Right lobe of liver (tissue), 6 donors: ENCODE results near the gene PDGFB. TPM values are rescaled to one million over a fixed set of nuclear protein-coding genes. Genes with fewer than 3 reads are reported as not detected.

Experiments used
- ATAC-seq, 4 donors: fragments of 200-7000 bp; cut with Tn5 transposase; one replicate each; pipeline ENCODE4 v1.9.1; 2020; ENCODE audit warnings: mild to moderate bottlenecking in 4 of 4, moderate library complexity in 4 of 4
- DNase-seq, 3 donors: peaks; one replicate each; pipeline ENCODE4 v3.0.0-alpha.2; 2020
- H3K27ac ChIP-seq, 3 donors: fragments of 200-600 bp; one replicate each; pipeline ENCODE4 v1.8.0; 2022
- H3K27me3 ChIP-seq, 2 donors: fragments of 200-600 bp; one replicate each; pipeline ENCODE4 v1.8.0; 2022
- H3K36me3 ChIP-seq, 4 donors: fragments of 200-600 bp; sonication (generic) in 1 of 4; one replicate each; pipeline versions ENCODE4 v1.5.1 to v1.8.0; 2017 to 2022; ENCODE audit warnings: control low read depth in 1 of 4
- H3K4me1 ChIP-seq, 4 donors: fragments of 200-600 bp; sonication (generic) in 1 of 4; one replicate each; pipeline versions ENCODE4 v1.5.1 to v1.8.0; 2017 to 2022; ENCODE audit warnings: control low read depth in 1 of 4
- H3K4me3 ChIP-seq, 3 donors: fragments of 200-600 bp; one replicate each; pipeline ENCODE4 v1.8.0; 2022
- H3K9me3 ChIP-seq, 4 donors: fragments of 200-600 bp; sonication (generic) in 1 of 4; one replicate each; pipeline versions ENCODE4 v1.5.1 to v1.8.0; 2017 to 2022; ENCODE audit warnings: control low read depth in 1 of 4
- POLR2A ChIP-seq: fragments of 450-650 bp; IDR thresholded peaks from one replicate; pipeline ENCODE4 v1.6.1; 2017; ENCODE audit warnings: antibody characterized with exemption, mild to moderate bottlenecking
- WGBS: methylation state at CpG from one replicate; pipeline ENCODE4 v1.1.6; 2018; ENCODE audit warnings: low coverage, low lambda C conversion rate; ENCODE audit not compliant: insufficient coverage; ENCODE audit errors: missing lambda C conversion rate; 5-methylcytosine and 5-hydroxymethylcytosine counted together
- intact Hi-C, 2 donors: fragments of 100-400 bp; cut with DNase I; formaldehyde crosslinking; loops; one replicate each; pipeline versions ENCODE4 v1.11.2 to v1.14.1; 2022
- total RNA-seq, 6 experiments: library from RNA; depleted of rRNA in 2 of 6; stranded (reverse); fragments of >200 nt in 2 of 6; fragmentation: NEBNext Ultra II Directional in 3 of 6; extraction: Animal tissue kit (Norgen Biotek cat#: 25700) in 3 of 6; gene quantifications; one replicate each; pipeline versions ENCODE4 v1.1.0 to v1.2.4, GENCODE V29; 2016 to 2023
- TF ChIP-seq, protein P1 (sequence below), 4 donors: fragments of 200-600 bp in 3 of 4; fragments of 450-650 bp in 1 of 4; IDR thresholded peaks; one replicate each; pipeline versions ENCODE4 v1.5.1 to v1.8.0; 2016 to 2022; ENCODE audit warnings: antibody characterized with exemption in 4 of 4, mild to moderate bottlenecking in 2 of 4
- donor health status: DM: no; HTN: yes; CAD: no.
- donor health status: DM: no; HTN: no; CAD: no.
- donor health status: DM: no; HTN: no; CAD: no.
- donor health status: DM: no; HTN: yes; CAD: no.
- donor health status: DM: no; HTN: yes; CAD: no.

Gene PDGFB
- total RNA-seq, 6 experiments from 2014 or later, result 0.90 to 10.2 (median 3.3) TPM

DNA sequence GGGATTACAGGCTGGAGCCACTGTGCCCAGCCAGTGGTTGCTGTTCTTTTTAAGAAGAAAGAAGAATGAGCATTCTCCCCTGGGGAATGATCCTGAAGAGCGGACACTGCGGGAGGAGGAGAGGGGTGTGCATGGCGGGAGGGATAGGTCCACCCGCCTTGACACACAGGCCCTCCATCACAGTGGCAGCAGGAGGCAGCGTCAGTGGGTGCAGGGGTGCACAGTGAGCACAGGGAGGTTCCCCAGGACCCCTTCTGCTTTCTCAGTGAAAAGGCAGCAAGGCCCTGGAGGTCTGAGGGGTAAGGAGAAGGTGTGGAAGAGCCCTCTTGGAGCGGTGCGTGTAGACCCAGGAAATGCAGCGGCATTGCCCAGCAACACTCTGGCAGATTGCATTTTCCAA is 63.4 kb downstream of the PDGFB start:
- ATAC-seq, result no peak

DNA sequence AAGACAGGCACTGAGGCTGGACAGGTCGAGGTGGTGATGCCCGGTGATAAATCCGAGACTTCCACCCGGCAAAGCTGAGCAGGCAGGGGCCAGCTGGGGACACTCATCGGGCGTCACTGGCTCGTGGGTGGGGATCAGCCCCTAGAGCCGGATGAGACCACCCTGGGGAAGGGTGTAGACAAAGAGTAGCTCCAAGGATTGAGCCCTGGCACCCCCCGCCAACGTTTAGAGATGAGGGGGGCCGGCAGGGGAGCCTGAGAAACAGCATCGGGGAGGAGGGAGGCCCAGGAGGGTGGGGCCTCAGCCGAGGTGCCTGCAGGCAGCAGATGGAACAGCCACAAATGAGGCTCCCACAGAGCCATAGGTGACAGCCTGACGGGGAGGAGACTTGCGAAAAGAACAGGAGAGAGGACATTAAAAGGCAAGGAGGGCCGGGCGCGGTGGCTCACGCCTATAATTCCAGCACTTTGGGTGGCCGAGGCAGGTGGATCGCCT is 64.9 kb downstream of the PDGFB start:
- ATAC-seq (no peak), DNase-seq (peak in 1 of 3 donors; percentile 31)
- no peak overlapping the region for H3K4me3 ChIP-seq
- H3K9me3 ChIP-seq, result no peaks in the 10 kb centered on the region
- 61% methylated on average over 11 of the region's 21 CpGs for WGBS
- peaks cover 0 to 6% (median 2%) of the 10 kb centered on the region in 4 donors for H3K4me1 ChIP-seq
- no peaks in the 10 kb centered on the region for H3K27me3 ChIP-seq
- no peak for TF ChIP-seq POLR2A
- TF ChIP-seq, protein P1, sequence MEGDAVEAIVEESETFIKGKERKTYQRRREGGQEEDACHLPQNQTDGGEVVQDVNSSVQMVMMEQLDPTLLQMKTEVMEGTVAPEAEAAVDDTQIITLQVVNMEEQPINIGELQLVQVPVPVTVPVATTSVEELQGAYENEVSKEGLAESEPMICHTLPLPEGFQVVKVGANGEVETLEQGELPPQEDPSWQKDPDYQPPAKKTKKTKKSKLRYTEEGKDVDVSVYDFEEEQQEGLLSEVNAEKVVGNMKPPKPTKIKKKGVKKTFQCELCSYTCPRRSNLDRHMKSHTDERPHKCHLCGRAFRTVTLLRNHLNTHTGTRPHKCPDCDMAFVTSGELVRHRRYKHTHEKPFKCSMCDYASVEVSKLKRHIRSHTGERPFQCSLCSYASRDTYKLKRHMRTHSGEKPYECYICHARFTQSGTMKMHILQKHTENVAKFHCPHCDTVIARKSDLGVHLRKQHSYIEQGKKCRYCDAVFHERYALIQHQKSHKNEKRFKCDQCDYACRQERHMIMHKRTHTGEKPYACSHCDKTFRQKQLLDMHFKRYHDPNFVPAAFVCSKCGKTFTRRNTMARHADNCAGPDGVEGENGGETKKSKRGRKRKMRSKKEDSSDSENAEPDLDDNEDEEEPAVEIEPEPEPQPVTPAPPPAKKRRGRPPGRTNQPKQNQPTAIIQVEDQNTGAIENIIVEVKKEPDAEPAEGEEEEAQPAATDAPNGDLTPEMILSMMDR (IDR thresholded peaks at IDR 0.05), result no peak
- no peaks in the 10 kb centered on the region for H3K36me3 ChIP-seq
- intact Hi-C loops, result no loop called here
- H3K27ac ChIP-seq, result no peak overlapping the region

More for the DNA sequence above, 63.4 kb downstream of the PDGFB start:
- H3K4me3 ChIP-seq, result no peak overlapping the region
- no peaks in the 10 kb centered on the region for H3K36me3 ChIP-seq
- intact Hi-C loops, result no loop called here
- H3K27ac ChIP-seq, result no peak overlapping the region
- TF ChIP-seq, protein P1 (IDR thresholded peaks at IDR 0.05), result no peak
- no peak for TF ChIP-seq POLR2A
- no peaks in the 10 kb centered on the region for H3K9me3 ChIP-seq
- H3K27me3 ChIP-seq, result no peaks in the 10 kb centered on the region
- DNase-seq, result no peak
- no peaks in the 10 kb centered on the region for H3K4me1 ChIP-seq
- WGBS, result 96% methylated on average over 7 of the region's 8 CpGs

DNA sequence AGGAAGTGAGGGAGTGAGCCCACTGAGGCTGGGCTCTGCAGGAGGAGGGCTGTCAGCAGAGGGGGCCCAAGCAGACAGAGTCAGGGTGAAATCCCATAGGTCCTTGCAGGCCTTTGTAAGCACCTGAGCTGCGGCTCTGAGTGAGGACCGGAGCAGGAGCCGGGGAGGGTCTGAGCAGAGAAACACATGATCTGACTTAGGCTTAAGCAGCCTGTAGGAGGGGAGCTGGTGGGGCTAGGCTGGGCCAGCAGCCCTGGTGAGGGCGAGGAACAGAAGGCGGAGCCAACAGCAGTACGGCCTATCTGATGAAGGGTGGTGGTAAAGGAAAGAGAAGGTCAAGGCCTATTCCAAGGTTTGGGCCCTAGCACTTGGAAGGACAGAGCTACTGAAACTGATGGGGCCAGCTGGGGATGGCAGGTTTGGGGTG is 65.4 kb downstream of the PDGFB start:
- Histone ChIP-seq H3K27ac (no peak overlapping the region), H3K4me1 (peaks cover 0 to 7% (median 3%) of the 10 kb centered on the region in 4 donors), H3K4me3 (no peak overlapping the region), H3K36me3 (no peaks in the 10 kb centered on the region), H3K9me3 (no peaks in the 10 kb centered on the region), H3K27me3 (no peaks in the 10 kb centered on the region)
- ATAC-seq (no peak), DNase-seq (peak in 1 of 3 donors; percentile 31)
- intact Hi-C loops, result no loop called here
- TF ChIP-seq POLR2A, result no peak
- TF ChIP-seq, protein P1 (IDR thresholded peaks at IDR 0.05), result no peak
- 78% methylated on average over 4 of the region's 6 CpGs for WGBS

DNA sequence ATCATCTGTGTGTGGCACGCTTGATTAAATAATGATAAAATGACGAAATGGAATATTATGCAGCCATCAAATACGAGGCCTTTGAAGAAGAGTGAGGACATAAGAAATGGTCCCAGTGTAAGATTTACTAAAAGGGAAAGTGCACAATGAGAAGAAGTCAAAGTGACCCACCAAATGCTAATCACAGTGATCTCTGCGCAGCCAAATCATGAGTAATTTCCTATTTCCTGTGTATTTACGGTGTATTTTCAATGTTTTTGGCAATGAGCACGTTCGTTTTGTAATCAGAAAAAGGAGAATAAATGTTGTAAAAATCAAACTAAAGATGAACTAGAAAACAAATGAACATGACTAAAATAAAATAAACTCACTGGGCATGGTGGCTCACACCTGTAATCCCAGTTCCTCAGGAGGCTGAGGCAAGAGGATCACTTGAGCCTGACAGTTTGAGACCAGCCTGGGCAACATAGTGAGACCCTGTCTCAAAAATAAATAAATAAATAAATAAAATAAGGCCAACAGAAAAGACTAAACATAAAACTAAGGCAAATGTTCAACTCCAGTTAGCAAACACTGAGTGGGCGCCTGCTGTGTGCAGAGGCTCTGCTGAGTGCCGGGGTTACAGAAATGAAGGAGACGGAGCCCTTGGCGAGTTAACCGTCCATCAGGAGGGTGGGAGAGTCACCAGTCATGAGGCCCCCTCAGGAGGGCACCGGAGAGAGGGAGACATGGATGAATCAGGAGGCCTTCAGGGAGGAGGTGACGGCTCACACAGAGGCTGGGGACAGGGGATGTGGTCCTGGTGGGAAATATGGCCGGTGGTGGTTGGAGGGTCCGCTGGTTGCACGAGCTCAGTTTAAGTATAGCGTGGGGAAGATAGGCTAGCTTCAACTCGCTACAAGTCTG is 66.3 kb downstream of the PDGFB start:
- ATAC-seq (no peak), DNase-seq (peak in 1 of 3 donors; percentile 38)
- TF ChIP-seq, protein P1 (IDR thresholded peaks at IDR 0.05), result no peak
- TF ChIP-seq POLR2A, result no peak
- intact Hi-C loops, result no loop called here
- 76% methylated on average over 18 of the region's 19 CpGs for WGBS
- no peaks in the 10 kb centered on the region for H3K36me3 ChIP-seq
- H3K9me3 ChIP-seq, result no peaks in the 10 kb centered on the region
- peaks cover 0 to 12% (median 6%) of the 10 kb centered on the region in 4 donors for H3K4me1 ChIP-seq
- H3K27ac ChIP-seq, result peak overlapping the region in 1 of 3 donors; percentile 43
- no peaks in the 10 kb centered on the region for H3K27me3 ChIP-seq
- H3K4me3 ChIP-seq, result no peak overlapping the region
